ENCODE measurements around the gene HPCAL1. TPM values are rescaled to one million over a fixed set of nuclear protein-coding genes. Genes with fewer than 3 reads are reported as not detected.

The HPCAL1 gene
- total RNA-seq, 1 experiment from 2014 or later = 312 TPM

DNA sequence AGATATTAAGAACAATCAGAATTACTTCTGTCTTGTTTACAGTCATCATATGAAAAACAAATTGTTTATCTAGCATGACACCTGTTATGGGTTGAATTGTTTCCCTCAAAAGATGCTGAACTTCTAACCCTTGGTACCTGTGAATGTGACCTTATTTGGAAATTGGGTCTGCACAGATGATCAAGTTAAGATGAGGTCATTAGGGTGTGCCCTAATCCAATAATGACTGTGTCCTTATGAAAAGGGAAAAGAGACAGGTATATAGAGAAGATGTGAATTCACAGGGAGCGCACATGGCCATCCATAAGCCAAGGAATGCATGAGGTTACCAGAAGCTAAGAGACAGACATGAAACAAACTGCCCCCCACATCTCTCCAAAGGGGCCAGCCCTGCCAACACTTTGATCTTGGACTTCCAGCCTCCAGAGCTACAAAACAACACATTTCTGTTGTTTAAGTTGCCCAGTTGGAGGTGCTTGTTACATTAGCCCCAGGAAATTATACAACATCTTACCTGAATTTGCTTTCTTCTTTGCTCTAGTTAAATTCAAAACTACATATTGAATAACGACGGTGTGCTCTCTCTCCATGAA, 2.3 kb upstream of the HPCAL1 start:
- H3K79me2 ChIP-seq (ENCODE audit: low read length) = peaks cover 27% of the 10 kb centered on the region
- ChIA-PET POLR2A (ENCODE audit: unreplicated experiment) (no interaction called here), CTCF (interaction anchor here (1.2 kb wide), 1 partner anchor 109 kb away, joined by 3 read pairs; no protein-coding TSS in a partner anchor)
- TF ChIP-seq EZH2 (IDR thresholded peaks at IDR 0.05; ENCODE audit: low read length, unreplicated experiment) (no peak), EZH2phosphoT487 (IDR thresholded peaks at IDR 0.05; ENCODE audit: borderline replicate concordance, low read length) (no peak)
- TF ChIP-seq, protein P1, sequence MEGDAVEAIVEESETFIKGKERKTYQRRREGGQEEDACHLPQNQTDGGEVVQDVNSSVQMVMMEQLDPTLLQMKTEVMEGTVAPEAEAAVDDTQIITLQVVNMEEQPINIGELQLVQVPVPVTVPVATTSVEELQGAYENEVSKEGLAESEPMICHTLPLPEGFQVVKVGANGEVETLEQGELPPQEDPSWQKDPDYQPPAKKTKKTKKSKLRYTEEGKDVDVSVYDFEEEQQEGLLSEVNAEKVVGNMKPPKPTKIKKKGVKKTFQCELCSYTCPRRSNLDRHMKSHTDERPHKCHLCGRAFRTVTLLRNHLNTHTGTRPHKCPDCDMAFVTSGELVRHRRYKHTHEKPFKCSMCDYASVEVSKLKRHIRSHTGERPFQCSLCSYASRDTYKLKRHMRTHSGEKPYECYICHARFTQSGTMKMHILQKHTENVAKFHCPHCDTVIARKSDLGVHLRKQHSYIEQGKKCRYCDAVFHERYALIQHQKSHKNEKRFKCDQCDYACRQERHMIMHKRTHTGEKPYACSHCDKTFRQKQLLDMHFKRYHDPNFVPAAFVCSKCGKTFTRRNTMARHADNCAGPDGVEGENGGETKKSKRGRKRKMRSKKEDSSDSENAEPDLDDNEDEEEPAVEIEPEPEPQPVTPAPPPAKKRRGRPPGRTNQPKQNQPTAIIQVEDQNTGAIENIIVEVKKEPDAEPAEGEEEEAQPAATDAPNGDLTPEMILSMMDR (conservative IDR thresholded peaks at IDR 0.05; ENCODE audit: low read depth, low read length) = no peak
- peak; percentile 8 for ATAC-seq
- H3K36me3 ChIP-seq (ENCODE audit: low read depth, low read length) = no peaks in the 10 kb centered on the region; the same call in 1 of the 2 replicates
- peaks cover 22% of the 10 kb centered on the region for H4K20me1 ChIP-seq (ENCODE audit: low read length)
- no peak overlapping the region; the same call in 1 of the 2 replicates for H3K9ac ChIP-seq (ENCODE audit: low read length)
- H3K9me3 ChIP-seq (ENCODE audit: low read length) = no peaks in the 10 kb centered on the region
- no peaks in the 10 kb centered on the region for H3K27me3 ChIP-seq (ENCODE audit: low read length)
- peak overlapping the region; percentile 26; the same call in 1 of the 2 replicates for H3K4me2 ChIP-seq (ENCODE audit: low read length)
- BruUV-seq (replicated peaks) = no TSS peak
- intact Hi-C loops (cut with micrococcal nuclease) = loop anchor here (2.0 to 5.0 kb wide), 4 partner anchors 18 to 178 kb away; partner anchors contain the start of gene RRM2
- H3K4me3 ChIP-seq (ENCODE audit: low read length) = no peak overlapping the region
- peak overlapping the region; percentile 68 for H3K27ac ChIP-seq (ENCODE audit: low read length)
- peak; percentile 61 for DNase-seq
- H2AFZ ChIP-seq (ENCODE audit: low read length) = no peak overlapping the region
- H3K9me2 ChIP-seq (replicated peaks; ENCODE audit: low read length) = no peaks in the 10 kb centered on the region
- H3F3A ChIP-seq (ENCODE audit: low read length, unreplicated experiment) = peaks cover 8% of the 10 kb centered on the region
- H3K4me1 ChIP-seq (ENCODE audit: insufficient read depth, low read length) = peaks cover 48% of the 10 kb centered on the region

- peaks cover 56% of the 10 kb centered on the region for H3K4me1 ChIP-seq (ENCODE audit: insufficient read depth, low read length)
- CTCF ChIA-PET = interaction anchor here (0.7 to 1.3 kb wide), 6 partner anchors 11 to 625 kb away, joined by 3 to 13 read pairs (median 5); no protein-coding TSS in a partner anchor
- H3F3A ChIP-seq (ENCODE audit: low read length, unreplicated experiment) = peaks cover 8% of the 10 kb centered on the region
- H4K20me1 ChIP-seq (ENCODE audit: low read length) = peaks cover 30% of the 10 kb centered on the region
- TF ChIP-seq EZH2 (IDR thresholded peaks at IDR 0.05; ENCODE audit: low read length, unreplicated experiment) = no peak
- no peak for TF ChIP-seq EZH2phosphoT487 (IDR thresholded peaks at IDR 0.05; ENCODE audit: borderline replicate concordance, low read length)
- TF ChIP-seq, protein P1 (conservative IDR thresholded peaks at IDR 0.05; ENCODE audit: low read depth, low read length) = no peak
- POLR2A ChIA-PET (ENCODE audit: unreplicated experiment) = no interaction called here
- H3K27ac ChIP-seq (ENCODE audit: low read length) = peak overlapping the region; percentile 68
- DNase-seq = no peak
- no peak overlapping the region for H3K4me3 ChIP-seq (ENCODE audit: low read length)
- no peaks in the 10 kb centered on the region for H3K27me3 ChIP-seq (ENCODE audit: low read length)
- no peaks in the 10 kb centered on the region; the same call in 1 of the 2 replicates for H3K36me3 ChIP-seq (ENCODE audit: low read depth, low read length)
- no peaks in the 10 kb centered on the region for H3K9me3 ChIP-seq (ENCODE audit: low read length)
- no peak for ATAC-seq
- no peak overlapping the region for H2AFZ ChIP-seq (ENCODE audit: low read length)
- no peaks in the 10 kb centered on the region for H3K9me2 ChIP-seq (replicated peaks; ENCODE audit: low read length)
- no TSS peak for BruUV-seq (replicated peaks)
- intact Hi-C loops (cut with micrococcal nuclease) = loop anchor here (2.0 to 5.0 kb wide), 4 partner anchors 18 to 179 kb away; partner anchors contain the start of gene RRM2
- H3K9ac ChIP-seq (ENCODE audit: low read length) = peak overlapping the region; percentile 59
- H3K4me2 ChIP-seq (ENCODE audit: low read length) = peak overlapping the region; percentile 72; the same call in 1 of the 2 replicates
- H3K79me2 ChIP-seq (ENCODE audit: low read length) = peaks cover 36% of the 10 kb centered on the region
Measured at GRCh38 chr2:10300997-10301940, 1.4 kb upstream of the HPCAL1 start.
